GM21528 (cell line): ENCODE measurements around the gene C19orf44.
"Not testable (repeated sequence)": the region's sequence is repeated elsewhere in the genome, so short reads cannot be mapped to it uniquely, and the experiment has no call there.

Experiments
- ATAC-seq: cut with Tn5 transposase; IDR thresholded peaks from one replicate; pipeline ENCODE4 v1.9.1; 2021; ENCODE audit warnings: mild to moderate bottlenecking, moderate library complexity; ENCODE audit not compliant: unreplicated experiment, low FRiP score

The C19orf44 gene

GRCh38 chr19:16530540-16531379 is 34.6 kb downstream of the C19orf44 start:
- ATAC-seq: no peak

- ATAC-seq: no peak
Observed at GRCh38 chr19:16531380-16531669, 35.1 kb downstream of the C19orf44 start.

GRCh38 chr19:16532440-16533234 is 36.4 kb downstream of the C19orf44 start:
- ATAC-seq: no peak

GRCh38 chr19:16535381-16535780 is 39.2 kb downstream of the C19orf44 start:
- no peak for ATAC-seq

- no peak for ATAC-seq
Observed at GRCh38 chr19:16536130-16536529, 39.9 kb downstream of the C19orf44 start.

GRCh38 chr19:16537111-16537510 is 40.9 kb downstream of the C19orf44 start:
- no peak for ATAC-seq

- no peak for ATAC-seq
Observed at GRCh38 chr19:16540948-16541347, 44.8 kb downstream of the C19orf44 start.

GRCh38 chr19:16541526-16542044 is 45.4 kb downstream of the C19orf44 start:
- ATAC-seq: peak; percentile 9

- ATAC-seq: peak; percentile 77
Observed at GRCh38 chr19:16542045-16542909, 46.1 kb downstream of the C19orf44 start, which contains the start of gene CHERP. Gene CHERP (minus strand): TSS chr19:16542437. CDS start chr19:16542378, 59 bp downstream.

- ATAC-seq: no peak
Observed at GRCh38 chr19:16542910-16543472, 46.8 kb downstream of the C19orf44 start.

- not testable (repeated sequence) for ATAC-seq
Observed at GRCh38 chr19:16543734-16544133, 47.5 kb downstream of the C19orf44 start.

- no peak for ATAC-seq
Observed at GRCh38 chr19:16544473-16545231, 48.5 kb downstream of the C19orf44 start.

GRCh38 chr19:16548956-16549355 is 52.8 kb downstream of the C19orf44 start:
- ATAC-seq: no peak

- ATAC-seq: not testable (repeated sequence)
Observed at GRCh38 chr19:16551902-16552301, 55.7 kb downstream of the C19orf44 start.

- no peak for ATAC-seq
Observed at GRCh38 chr19:16554776-16555175, 58.6 kb downstream of the C19orf44 start.

GRCh38 chr19:16559780-16560276 is 63.6 kb downstream of the C19orf44 start:
- no peak for ATAC-seq

GRCh38 chr19:16561382-16561781 is 65.2 kb downstream of the C19orf44 start:
- ATAC-seq: no peak

GRCh38 chr19:16562608-16563025 is 66.4 kb downstream of the C19orf44 start:
- no peak for ATAC-seq

- no peak for ATAC-seq
Observed at GRCh38 chr19:16564842-16565241, 68.6 kb downstream of the C19orf44 start.
